Measurements from ENCODE around the gene TXNDC15. TPM values are rescaled to one million over a fixed set of nuclear protein-coding genes. Genes with fewer than 3 reads are reported as not detected.

Gene TXNDC15
- 105 and 168 TPM in 2 replicates for total RNA-seq

GRCh38 chr5:134873987-134874830, at the start of gene TXNDC15:
TSS of gene TXNDC15 (plus strand) at chr5:134874371. CDS start at chr5:134874428, 57 bp downstream.

GRCh38 chr5:134845852-134846640, 28.1 kb upstream of the TXNDC15 start, which contains the start of gene C5orf24:
TSS of gene C5orf24 (plus strand) at chr5:134845968. CDS start at chr5:134854901, 8,933 bp downstream.

GRCh38 chr5:134904610-134905245, 30.6 kb downstream of the TXNDC15 start, which contains the start of gene PCBD2:
TSS of gene PCBD2 (plus strand) at chr5:134905131. CDS start at chr5:134905140, 9 bp downstream.

Small RNA genes lying within 50 kb of the gene (small RNA-seq; reads per million reads assigned to genes)
- gene MIR4461 (ENCODE audit: low replicate concordance) (not detected), gene MTND3P25 (ENCODE audit: low replicate concordance) (not detected), gene MTND4LP30 (ENCODE audit: low replicate concordance) (not detected)

Other genes starting within 250 kb of the TXNDC15 start
- 63.9 and 66.3 TPM in 2 replicates for gene SAR1B, start 241.5 kb upstream of the TXNDC15 start, total RNA-seq
- gene SEC24A, start 225.6 kb upstream of the TXNDC15 start, total RNA-seq, result 32.4 and 48.7 TPM in 2 replicates
- 21.0 and 25.8 TPM in 2 replicates for gene CAMLG, start 135.8 kb upstream of the TXNDC15 start, total RNA-seq
- 20.4 and 24.1 TPM in 2 replicates for gene DDX46, start 115.6 kb upstream of the TXNDC15 start, total RNA-seq
- gene C5orf24, start 28.4 kb upstream of the TXNDC15 start, total RNA-seq, result 33.3 and 69.0 TPM in 2 replicates
- gene PCBD2, start 30.8 kb downstream of the TXNDC15 start, total RNA-seq, result 4.2 and 6.6 TPM in 2 replicates
- 0.43 TPM in 1 of 2 replicates, not detected in the other for gene CATSPER3, start 93.5 kb downstream of the TXNDC15 start, total RNA-seq
- gene PITX1, start 159.9 kb downstream of the TXNDC15 start, total RNA-seq, result 76.3 and 209 TPM in 2 replicates

All from placental pericyte (primary cell).